ENCODE results near the gene HIVEP3. TPM values are rescaled to one million over a fixed set of nuclear protein-coding genes. Genes with fewer than 3 reads are reported as not detected.

The HIVEP3 gene
- total RNA-seq, 1 donor from 2014 or later: 11.6 TPM

DNA sequence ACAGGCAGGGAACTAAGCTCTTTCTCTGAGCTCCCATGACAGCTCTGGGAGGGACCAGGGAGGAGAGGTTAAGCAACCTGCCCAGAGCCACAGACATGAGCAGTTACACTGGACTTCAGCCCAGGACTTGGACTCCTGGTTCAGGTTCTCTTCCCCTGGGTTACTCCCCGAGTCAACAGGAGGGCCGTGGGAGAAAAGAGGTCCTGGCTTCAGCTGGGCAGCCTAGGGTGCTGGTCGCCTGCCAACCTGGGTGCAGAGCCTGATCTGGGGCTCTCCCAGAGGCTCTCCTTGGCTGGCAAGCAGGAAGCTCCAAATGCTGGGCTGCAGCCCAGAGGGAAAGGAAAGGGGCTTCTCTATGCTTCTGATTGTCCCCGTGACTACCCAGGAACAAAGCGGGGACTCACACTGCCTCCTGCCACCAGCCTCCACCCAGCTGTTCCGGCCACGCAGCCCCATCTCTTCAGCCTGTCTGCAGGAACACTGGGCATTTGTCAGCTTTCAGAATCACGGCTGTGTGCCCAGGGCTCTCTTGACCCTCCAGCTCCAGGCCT is 141.8 kb downstream of the HIVEP3 start:
- H3K27ac ChIP-seq: no peak overlapping the region
- peaks cover 28% of the 10 kb centered on the region for H3K4me1 ChIP-seq
- intact Hi-C loops (cut with DNase I): no loop called here
- DNase-seq (peak; percentile 67), ATAC-seq (peak; percentile 46 to 57)
- TF ChIP-seq, protein P1, sequence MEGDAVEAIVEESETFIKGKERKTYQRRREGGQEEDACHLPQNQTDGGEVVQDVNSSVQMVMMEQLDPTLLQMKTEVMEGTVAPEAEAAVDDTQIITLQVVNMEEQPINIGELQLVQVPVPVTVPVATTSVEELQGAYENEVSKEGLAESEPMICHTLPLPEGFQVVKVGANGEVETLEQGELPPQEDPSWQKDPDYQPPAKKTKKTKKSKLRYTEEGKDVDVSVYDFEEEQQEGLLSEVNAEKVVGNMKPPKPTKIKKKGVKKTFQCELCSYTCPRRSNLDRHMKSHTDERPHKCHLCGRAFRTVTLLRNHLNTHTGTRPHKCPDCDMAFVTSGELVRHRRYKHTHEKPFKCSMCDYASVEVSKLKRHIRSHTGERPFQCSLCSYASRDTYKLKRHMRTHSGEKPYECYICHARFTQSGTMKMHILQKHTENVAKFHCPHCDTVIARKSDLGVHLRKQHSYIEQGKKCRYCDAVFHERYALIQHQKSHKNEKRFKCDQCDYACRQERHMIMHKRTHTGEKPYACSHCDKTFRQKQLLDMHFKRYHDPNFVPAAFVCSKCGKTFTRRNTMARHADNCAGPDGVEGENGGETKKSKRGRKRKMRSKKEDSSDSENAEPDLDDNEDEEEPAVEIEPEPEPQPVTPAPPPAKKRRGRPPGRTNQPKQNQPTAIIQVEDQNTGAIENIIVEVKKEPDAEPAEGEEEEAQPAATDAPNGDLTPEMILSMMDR (IDR thresholded peaks at IDR 0.05): no peak
- H3K4me3 ChIP-seq: no peak overlapping the region
- no peaks in the 10 kb centered on the region for H3K36me3 ChIP-seq
- no peaks in the 10 kb centered on the region for H3K9me3 ChIP-seq
- H3K27me3 ChIP-seq (ENCODE audit: low read depth): no peaks in the 10 kb centered on the region

DNA sequence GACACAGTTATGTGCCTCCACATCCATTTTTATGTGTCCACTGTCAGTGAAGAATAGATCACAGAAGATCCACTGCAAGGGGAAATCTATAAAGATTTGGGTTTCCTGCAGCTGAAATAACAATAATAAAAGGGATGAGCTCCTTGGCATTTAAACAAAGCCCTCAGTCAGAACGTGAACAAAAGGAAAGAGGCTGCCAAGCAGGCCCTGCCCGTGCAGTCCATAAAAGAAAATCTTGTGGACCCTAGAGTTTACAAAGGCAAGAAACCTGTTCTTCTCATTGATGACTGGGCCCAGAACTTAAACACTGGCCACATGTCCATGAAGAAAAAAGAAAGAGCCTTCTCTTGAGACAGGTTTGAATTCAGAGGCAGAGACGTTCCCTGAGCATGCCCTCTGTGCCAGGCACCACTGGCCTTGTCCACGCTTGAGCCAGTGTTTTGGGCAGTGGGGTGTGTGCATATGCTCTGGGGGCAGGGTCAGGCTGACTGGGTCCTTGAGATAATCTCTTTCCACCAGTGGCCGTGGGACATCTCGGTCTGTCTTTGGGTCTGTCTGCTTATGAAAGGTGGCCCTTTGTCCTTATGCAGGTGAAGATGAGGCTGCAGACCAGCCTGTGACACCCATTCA is 142.7 kb downstream of the HIVEP3 start:
- Histone ChIP-seq H3K27me3 (ENCODE audit: low read depth) (no peaks in the 10 kb centered on the region), H3K9me3 (no peaks in the 10 kb centered on the region), H3K27ac (no peak overlapping the region), H3K4me3 (no peak overlapping the region), H3K4me1 (peaks cover 36% of the 10 kb centered on the region), H3K36me3 (no peaks in the 10 kb centered on the region)
- DNase-seq: no peak
- intact Hi-C loops (cut with DNase I): no loop called here
- TF ChIP-seq, protein P1 (IDR thresholded peaks at IDR 0.05): no peak
- no peak for ATAC-seq

GRCh38 chr1:41774471-41774990 is 144.2 kb downstream of the HIVEP3 start:
- H3K9me3 ChIP-seq: no peaks in the 10 kb centered on the region
- H3K4me3 ChIP-seq: no peak overlapping the region
- peaks cover 44% of the 10 kb centered on the region for H3K4me1 ChIP-seq
- H3K27ac ChIP-seq: no peak overlapping the region
- no peak for ATAC-seq
- H3K36me3 ChIP-seq: no peaks in the 10 kb centered on the region
- H3K27me3 ChIP-seq (ENCODE audit: low read depth): no peaks in the 10 kb centered on the region
- no peak for DNase-seq
- intact Hi-C loops (cut with DNase I): no loop called here
- TF ChIP-seq, protein P1 (IDR thresholded peaks at IDR 0.05): no peak

GRCh38 chr1:41773842-41774241 is 144.9 kb downstream of the HIVEP3 start:
- H3K4me1 ChIP-seq: peaks cover 51% of the 10 kb centered on the region
- no peaks in the 10 kb centered on the region for H3K36me3 ChIP-seq
- intact Hi-C loops (cut with DNase I): no loop called here
- no peaks in the 10 kb centered on the region for H3K9me3 ChIP-seq
- no peak for DNase-seq
- no peaks in the 10 kb centered on the region for H3K27me3 ChIP-seq (ENCODE audit: low read depth)
- H3K4me3 ChIP-seq: no peak overlapping the region
- ATAC-seq: no peak
- H3K27ac ChIP-seq: peak overlapping the region; percentile 18
- TF ChIP-seq, protein P1 (IDR thresholded peaks at IDR 0.05): no peak

DNA sequence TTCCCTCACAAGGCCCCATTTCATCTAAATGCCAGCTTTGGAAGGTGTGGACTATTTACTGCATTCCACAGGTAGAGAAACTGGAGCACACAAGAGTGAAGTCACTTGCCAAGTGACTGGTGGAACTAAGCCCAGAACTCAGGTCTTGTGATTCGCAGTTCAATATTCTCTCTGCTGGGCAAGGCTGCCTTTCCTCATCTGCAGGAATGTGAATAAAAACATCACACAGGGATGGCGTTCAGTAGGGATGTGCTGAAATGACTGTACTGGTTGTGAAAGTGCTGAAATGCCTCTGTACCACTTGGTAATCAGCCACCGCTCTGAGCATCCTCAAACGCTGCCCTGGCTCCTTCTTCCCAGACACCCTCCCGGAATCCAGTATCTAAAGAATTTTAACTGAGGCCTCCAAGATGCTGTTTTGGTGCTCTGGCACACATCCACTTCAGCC is 145.6 kb downstream of the HIVEP3 start:
- no peaks in the 10 kb centered on the region for H3K36me3 ChIP-seq
- TF ChIP-seq, protein P1 (IDR thresholded peaks at IDR 0.05): no peak
- H3K27ac ChIP-seq: peak overlapping the region; percentile 28
- ATAC-seq (peak; percentile 85 to 86), DNase-seq (no peak)
- no peaks in the 10 kb centered on the region for H3K27me3 ChIP-seq (ENCODE audit: low read depth)
- peaks cover 57% of the 10 kb centered on the region for H3K4me1 ChIP-seq
- no peaks in the 10 kb centered on the region for H3K9me3 ChIP-seq
- H3K4me3 ChIP-seq: no peak overlapping the region
- intact Hi-C loops (cut with DNase I): no loop called here
